Small intestine (tissue), 7 donors: ENCODE data around the gene TFCP2L1. TPM values are rescaled to one million over a fixed set of nuclear protein-coding genes. Genes with fewer than 3 reads are reported as not detected.
"Not testable (repeated sequence)": the region's sequence is repeated elsewhere in the genome, so short reads cannot be mapped to it uniquely, and the experiment has no call there.

Experiments used
- DNase-seq, 2 donors: peaks; one replicate each; pipeline versions ENCODE4 v3.0.0 to v3.0.0-alpha.2; 2013
- FAIRE-seq: peaks from 2 replicates; lab custom pipeline; 2012; peaks lifted over from hg19 to GRCh38; lab: Jason Lieb, UNC
- H3K27ac ChIP-seq, 3 donors: one replicate each; pipeline ENCODE4 v1.5.1; 2013; ENCODE audit warnings: low read length in 2 of 3, mild to moderate bottlenecking in 2 of 3, control low read depth in 1 of 3, inconsistent platforms in 1 of 3, low read depth in 1 of 3, moderate library complexity in 1 of 3
- H3K27me3 ChIP-seq, 3 donors: one replicate each; pipeline ENCODE4 v1.6.1; 2013; ENCODE audit warnings: low read length in 3 of 3, inconsistent platforms in 1 of 3; ENCODE audit not compliant: control insufficient read depth in 3 of 3, insufficient read depth in 3 of 3
- H3K36me3 ChIP-seq, 3 donors: one replicate each; pipeline ENCODE4 v1.6.1; 2013; ENCODE audit warnings: low read length in 3 of 3, inconsistent platforms in 1 of 3, low read depth in 1 of 3, mild to moderate bottlenecking in 1 of 3, moderate library complexity in 1 of 3; ENCODE audit not compliant: control insufficient read depth in 3 of 3, insufficient read depth in 2 of 3
- H3K4me1 ChIP-seq, 3 donors: one replicate each; pipeline ENCODE4 v1.6.1; 2013; ENCODE audit warnings: low read length in 2 of 3, inconsistent platforms in 1 of 3, low read depth in 1 of 3, mild to moderate bottlenecking in 1 of 3, moderate library complexity in 1 of 3; ENCODE audit not compliant: control insufficient read depth in 3 of 3, insufficient read depth in 2 of 3
- H3K4me3 ChIP-seq, 3 donors: one replicate each; pipeline ENCODE4 v1.5.1; 2013; ENCODE audit warnings: low read length in 3 of 3, control low read depth in 1 of 3, inconsistent platforms in 1 of 3, low read depth in 1 of 3, mild to moderate bottlenecking in 1 of 3, moderate library complexity in 1 of 3
- H3K9me3 ChIP-seq, 2 donors: one replicate each; pipeline ENCODE4 v1.6.1; 2013; ENCODE audit warnings: low read depth in 1 of 2, low read length in 1 of 2; ENCODE audit not compliant: control insufficient read depth in 2 of 2, insufficient read depth in 1 of 2
- WGBS, 3 donors: extraction: QIAGEN DNeasy Blood & Tissue Kit; methylation state at CpG; one replicate each; pipeline ENCODE4 v1.1.7; 2013; 5-methylcytosine and 5-hydroxymethylcytosine counted together
- polyA plus RNA-seq, 4 donors: library from polyadenylated mRNA; stranded (reverse) in 3 of 4; unstranded in 1 of 4; fragments of 200-250 nt in 3 of 4; fragments of 120-200 nt in 1 of 4; gene quantifications; one replicate each; pipeline versions ENCODE4 v1.2.1 to v1.2.3, GENCODE V29; 2013
- donor health status: healthy with polysubstance abuse.
- donor health status: control.
- donor health status: control.
- donor health status: Bipolar disorder and iron deficiency.
- donor health status: healthy.

TFCP2L1 gene
- polyA plus RNA-seq, 4 donors = under 0.01 to 0.66 (median 0.37) TPM

DNA sequence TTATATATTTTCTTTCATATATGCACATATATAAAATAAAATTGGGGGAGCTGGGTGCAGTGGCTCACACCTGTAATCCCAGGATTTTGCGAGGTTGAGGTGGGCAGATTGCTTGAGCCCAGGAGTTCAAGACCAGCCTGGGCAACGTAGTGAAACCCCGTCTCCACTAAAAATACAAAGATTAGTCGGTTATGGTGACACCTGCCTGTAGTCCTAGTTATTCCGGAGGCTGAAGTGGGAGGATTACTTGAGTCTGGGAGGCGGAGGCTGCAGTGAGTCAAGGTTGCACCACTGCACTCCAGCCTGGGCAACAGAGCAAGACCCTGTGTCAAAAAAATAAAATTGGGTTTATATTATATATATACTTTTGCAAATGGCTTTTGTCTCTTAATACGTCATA lies 39.6 kb upstream of the TFCP2L1 start:
- FAIRE-seq = no peak
- no peaks in the 10 kb centered on the region for H3K36me3 ChIP-seq
- no peak overlapping the region for H3K4me3 ChIP-seq
- no peaks in the 10 kb centered on the region for H3K4me1 ChIP-seq
- no peaks in the 10 kb centered on the region for H3K9me3 ChIP-seq
- WGBS, 3 donors = 88 to 91% (median 90%) methylated on average over 7 of the region's 7 CpGs
- H3K27me3 ChIP-seq = no peaks in the 10 kb centered on the region
- no peak overlapping the region for H3K27ac ChIP-seq
- no peak for DNase-seq

DNA sequence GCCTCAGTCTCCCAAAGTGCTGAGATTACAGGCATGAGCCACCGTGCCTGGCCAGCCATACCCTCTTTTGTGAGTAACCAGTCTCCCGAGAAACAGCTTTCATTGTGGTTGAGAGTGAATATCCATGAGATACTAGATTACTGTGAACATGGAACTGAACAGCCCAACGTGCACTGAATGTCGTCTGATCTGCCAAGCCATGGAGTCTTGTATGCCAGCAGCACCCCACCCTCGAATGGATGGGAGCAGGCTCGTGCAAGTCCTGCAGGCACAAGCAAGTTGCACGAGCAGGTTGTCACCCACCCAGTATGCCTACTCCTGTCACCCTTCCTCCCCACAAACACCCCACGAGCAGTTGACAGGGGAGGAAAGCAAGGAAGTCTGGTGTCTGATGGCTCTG lies 36.5 kb upstream of the TFCP2L1 start:
- WGBS, 3 donors = 75 to 83% (median 83%) methylated on average over 8 of the region's 8 CpGs
- H3K4me1 ChIP-seq = no peaks in the 10 kb centered on the region
- H3K36me3 ChIP-seq = no peaks in the 10 kb centered on the region
- no peak for DNase-seq
- H3K27ac ChIP-seq = no peak overlapping the region
- FAIRE-seq = no peak
- H3K4me3 ChIP-seq = no peak overlapping the region
- H3K9me3 ChIP-seq = no peaks in the 10 kb centered on the region
- no peaks in the 10 kb centered on the region for H3K27me3 ChIP-seq

DNA sequence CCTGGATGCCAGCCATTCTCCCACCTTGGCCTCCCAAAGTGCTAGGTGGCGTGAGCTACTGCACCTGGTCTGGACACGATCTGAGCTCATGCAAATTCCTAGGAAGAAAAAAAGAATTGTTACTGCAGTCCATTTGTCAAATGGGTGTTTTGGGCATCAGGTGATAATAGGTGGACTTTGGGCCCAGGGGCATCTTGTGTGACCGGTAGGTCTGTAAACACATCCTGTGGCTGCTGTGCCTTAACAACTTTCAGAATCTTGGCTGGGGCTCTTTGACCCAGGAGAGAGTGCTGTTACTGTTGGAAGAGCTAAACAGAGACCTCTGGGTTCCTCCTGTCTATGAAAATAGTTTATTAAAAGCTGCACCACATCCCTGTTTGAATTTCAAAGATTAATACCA lies 34.9 kb upstream of the TFCP2L1 start:
- no peaks in the 10 kb centered on the region for H3K27me3 ChIP-seq
- no peaks in the 10 kb centered on the region for H3K9me3 ChIP-seq
- no peak for FAIRE-seq
- peak in 1 of 2 donors; percentile 19 for DNase-seq
- H3K4me3 ChIP-seq = no peak overlapping the region
- 43 to 68% (median 45%) methylated on average over 3 of the region's 3 CpGs for WGBS, 3 donors
- no peak overlapping the region for H3K27ac ChIP-seq
- no peaks in the 10 kb centered on the region for H3K36me3 ChIP-seq
- H3K4me1 ChIP-seq = no peaks in the 10 kb centered on the region

DNA sequence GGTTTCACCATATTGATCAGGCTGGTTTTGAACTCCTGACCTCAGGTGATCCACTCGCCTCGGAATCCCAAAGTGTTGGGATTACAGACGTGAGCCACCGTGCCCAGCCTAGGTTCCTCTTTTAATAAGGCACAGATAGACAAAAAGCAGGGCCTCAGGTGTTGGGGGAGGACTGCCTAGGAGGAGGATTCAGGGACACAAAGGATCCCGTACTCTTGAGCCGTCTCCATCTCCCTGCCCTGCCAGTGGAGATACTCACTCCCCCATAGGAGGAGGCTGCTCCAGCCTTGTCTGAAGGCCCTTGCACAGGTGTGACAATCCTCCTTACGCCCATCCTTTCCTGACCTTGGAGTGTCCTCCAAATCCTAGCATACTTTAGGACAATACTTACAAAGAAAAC lies 32.0 kb upstream of the TFCP2L1 start:
- H3K27ac ChIP-seq = no peak overlapping the region
- FAIRE-seq = no peak
- no peaks in the 10 kb centered on the region for H3K9me3 ChIP-seq
- H3K4me1 ChIP-seq = no peaks in the 10 kb centered on the region
- no peak overlapping the region for H3K4me3 ChIP-seq
- no peak for DNase-seq
- no peaks in the 10 kb centered on the region for H3K27me3 ChIP-seq
- 78 to 89% (median 82%) methylated on average over 7 of the region's 7 CpGs for WGBS, 3 donors
- no peaks in the 10 kb centered on the region for H3K36me3 ChIP-seq

DNA sequence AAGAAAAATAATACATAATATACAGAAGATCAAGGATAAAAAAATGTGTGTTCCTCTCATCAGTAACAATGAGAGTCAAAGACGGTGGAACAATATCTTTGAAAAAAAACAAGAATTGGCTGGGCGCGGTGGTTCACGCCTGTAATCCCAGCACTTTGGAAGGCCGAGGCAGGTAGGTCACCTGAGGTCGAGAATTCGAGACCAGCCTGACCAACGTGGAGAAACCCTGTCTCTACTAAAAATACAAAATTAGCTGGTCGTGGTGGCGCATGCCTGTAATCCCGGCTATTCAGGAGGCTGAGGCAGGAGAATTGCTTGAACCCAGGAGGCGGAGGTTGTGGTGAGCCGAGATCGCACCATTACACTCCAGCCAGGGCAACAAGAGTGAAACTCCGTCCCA lies 28.7 kb upstream of the TFCP2L1 start:
- not testable (repeated sequence) for H3K36me3 ChIP-seq, H3K4me3 ChIP-seq, H3K27me3 ChIP-seq, H3K9me3 ChIP-seq, DNase-seq, FAIRE-seq, H3K4me1 ChIP-seq, H3K27ac ChIP-seq
- WGBS, 3 donors = 83 to 89% (median 86%) methylated on average over 15 of the region's 15 CpGs

DNA sequence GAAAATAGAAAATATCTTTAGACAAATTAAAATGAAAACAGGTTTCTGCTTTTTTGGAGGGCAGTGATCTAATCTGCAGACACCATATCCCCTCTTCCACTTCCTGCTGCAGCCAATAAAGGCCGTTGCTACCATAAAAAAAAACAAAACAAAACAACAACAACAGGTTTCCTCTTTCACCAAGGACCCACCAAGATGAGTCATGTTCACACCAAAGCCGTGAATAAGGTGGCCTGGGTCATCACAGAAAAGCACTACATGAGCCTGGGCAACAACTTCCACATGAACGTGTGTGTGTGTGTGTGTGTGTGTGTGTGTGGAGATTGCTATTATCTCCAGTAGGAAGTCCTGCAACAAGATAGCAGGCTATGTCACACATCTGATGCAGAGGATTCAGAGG lies 24.8 kb upstream of the TFCP2L1 start:
- H3K4me1 ChIP-seq = no peaks in the 10 kb centered on the region
- H3K27me3 ChIP-seq = peaks cover 0 to 8% (median 2%) of the 10 kb centered on the region in 3 donors
- FAIRE-seq = no peak
- no peak for DNase-seq
- WGBS, 3 donors = 3 to 22% (median 11%) methylated on average over 3 of the region's 3 CpGs
- H3K9me3 ChIP-seq = no peaks in the 10 kb centered on the region
- H3K4me3 ChIP-seq = no peak overlapping the region
- H3K36me3 ChIP-seq = no peaks in the 10 kb centered on the region
- no peak overlapping the region for H3K27ac ChIP-seq

DNA sequence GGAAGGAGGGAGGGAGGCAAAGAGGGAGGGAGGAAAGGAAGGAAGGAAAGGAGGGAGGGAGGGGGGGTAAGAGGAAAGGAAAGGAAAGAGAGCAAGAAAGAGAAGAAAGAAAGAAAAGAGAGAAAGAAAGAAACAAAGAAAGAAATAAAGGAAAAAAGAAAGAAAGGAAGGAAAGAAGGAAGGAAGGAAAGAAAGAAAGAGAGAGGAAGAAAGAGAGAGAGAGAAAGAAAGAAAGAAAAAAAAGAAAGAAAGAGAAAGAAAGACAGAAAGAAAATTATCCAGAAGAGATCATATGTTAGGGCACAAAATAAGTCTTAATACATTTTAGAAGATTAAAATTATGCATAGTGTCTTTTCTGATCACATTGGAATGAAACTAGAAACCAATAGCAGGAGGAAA lies 24.3 kb upstream of the TFCP2L1 start:
- H3K4me1 ChIP-seq = no peaks in the 10 kb centered on the region
- peaks cover 0 to 8% (median 2%) of the 10 kb centered on the region in 3 donors for H3K27me3 ChIP-seq
- no peak for DNase-seq
- no peak overlapping the region for H3K27ac ChIP-seq
- no peak for FAIRE-seq
- no peaks in the 10 kb centered on the region for H3K9me3 ChIP-seq
- no peaks in the 10 kb centered on the region for H3K36me3 ChIP-seq
- no peak overlapping the region for H3K4me3 ChIP-seq

DNA sequence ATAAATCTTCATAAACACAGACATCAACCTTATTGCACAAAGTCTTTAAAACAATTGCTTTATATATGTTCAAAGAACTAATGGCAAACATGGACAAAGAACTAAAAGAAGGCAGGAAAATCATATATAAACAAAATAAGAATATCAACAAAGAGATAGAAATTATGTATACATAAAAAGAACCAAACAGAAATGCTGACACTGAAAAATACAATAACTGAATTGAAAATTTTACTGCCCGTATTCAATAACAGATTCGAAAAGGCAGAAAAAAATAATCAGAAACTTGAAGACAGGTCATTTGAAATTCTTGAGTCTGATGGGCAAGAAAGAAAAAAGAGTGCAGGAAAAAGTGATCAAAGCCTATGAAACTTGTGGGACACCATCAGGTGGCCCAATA lies 22.0 kb upstream of the TFCP2L1 start:
- WGBS, 3 donors = 92 to 97% (median 95%) methylated on average over 2 of the region's 2 CpGs
- H3K27me3 ChIP-seq = peaks cover 0 to 8% (median 2%) of the 10 kb centered on the region in 3 donors
- no peak overlapping the region for H3K4me3 ChIP-seq
- DNase-seq (no peak), FAIRE-seq (peak; percentile 10)
- H3K27ac ChIP-seq = no peak overlapping the region
- no peaks in the 10 kb centered on the region for H3K36me3 ChIP-seq
- H3K4me1 ChIP-seq = no peaks in the 10 kb centered on the region
- H3K9me3 ChIP-seq = no peaks in the 10 kb centered on the region

DNA sequence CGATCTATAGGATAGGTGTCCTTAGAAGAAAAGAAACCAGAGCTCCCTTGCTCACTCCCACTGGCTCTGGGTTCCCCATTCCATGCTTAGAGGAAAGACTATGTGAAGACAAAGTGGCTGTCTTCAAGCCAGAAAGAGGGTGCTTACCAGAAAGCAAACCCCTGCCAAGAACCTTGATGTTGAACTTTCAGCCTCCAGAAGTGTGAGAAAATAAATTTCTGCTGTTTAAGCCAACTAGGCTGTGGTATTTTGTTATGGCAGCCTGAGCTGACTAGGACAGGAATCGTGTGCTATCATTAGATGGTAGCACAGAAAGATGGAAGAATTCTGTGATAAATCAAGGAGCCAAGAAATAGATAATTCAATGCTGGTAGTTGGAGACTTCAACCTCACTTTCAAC lies 19.9 kb upstream of the TFCP2L1 start:
- 75 to 82% (median 79%) methylated on average over 2 of the region's 2 CpGs for WGBS, 3 donors

More for the DNA sequence above, 19.9 kb upstream of the TFCP2L1 start:
- peaks cover 0 to 3% of the 10 kb centered on the region in 2 donors for H3K9me3 ChIP-seq
- H3K27me3 ChIP-seq = peaks cover 0 to 8% (median 2%) of the 10 kb centered on the region in 3 donors
- no peaks in the 10 kb centered on the region for H3K4me1 ChIP-seq
- H3K4me3 ChIP-seq = no peak overlapping the region
- no peaks in the 10 kb centered on the region for H3K36me3 ChIP-seq
- FAIRE-seq (no peak), DNase-seq (no peak)
- no peak overlapping the region for H3K27ac ChIP-seq
